A549 (cell line): Measurements from ENCODE around the gene MST1. TPM values are rescaled to one million over a fixed set of nuclear protein-coding genes. Genes with fewer than 3 reads are reported as not detected.

Experiments used
- ATAC-seq, 2 experiments: fragments of 200-7000 bp in 1 of 2; fragments of >200 bp in 1 of 2; cut with Nextera tagmentation in 1 of 2; cut with Tn5 transposase in 1 of 2; 3 replicates each; pipeline versions ENCODE4 v1.8.0 to v1.9.1; 2018 to 2020; ENCODE audit warnings: mild to moderate bottlenecking in 1 of 2, moderate library complexity in 1 of 2
- CTCF ChIA-PET: fragments of 300-600 bp; sonication (Branson Sonifier 250); formaldehyde crosslinking; extraction: SDS; loops from one replicate; lab custom pipeline; 2021; ENCODE audit warnings: antibody characterized with exemption, inconsistent platforms; lab: Yijun Ruan, JAX
- POLR2A ChIA-PET: fragments of 350-600 bp; formaldehyde crosslinking; extraction: SDS; loops from one replicate; lab custom pipeline; 2021; ENCODE audit warnings: antibody characterized with exemption, inconsistent platforms; lab: Yijun Ruan, JAX
- DNase-seq, 2 experiments: peaks; one replicate each; pipeline versions ENCODE4 v3.0.0 to v3.0.0-alpha.2; 2011 to 2016; ENCODE audit warnings: low read depth in 1 of 2, low spot score in 1 of 2
- FAIRE-seq: peaks from 2 replicates; lab custom pipeline; 2011; peaks lifted over from hg19 to GRCh38; lab: Jason Lieb, UNC
- H3K27ac ChIP-seq, 2 experiments: fragments of >200 bp; sonication (Bioruptor Twin); formaldehyde crosslinking; 3 replicates each; pipeline ENCODE4 v1.5.1; 2016 to 2017
- H3K4me1 ChIP-seq: fragments of >200 bp; sonication (Bioruptor Twin); formaldehyde crosslinking; 3 replicates; pipeline ENCODE4 v1.6.1; 2016
- H3K4me2 ChIP-seq: fragments of >200 bp; sonication (Bioruptor Twin); formaldehyde crosslinking; 3 replicates; pipeline ENCODE4 v1.6.1; 2016
- H3K4me3 ChIP-seq: fragments of >200 bp; sonication (Bioruptor Twin); formaldehyde crosslinking; 3 replicates; pipeline ENCODE4 v1.5.1; 2016
- H3K9me3 ChIP-seq: fragments of >200 bp; sonication (Bioruptor Twin); formaldehyde crosslinking; 3 replicates; pipeline ENCODE4 v1.6.1; 2016
- BHLHE40 ChIP-seq: IDR thresholded peaks from 2 replicates; pipeline ENCODE4 v1.6.1; 2012; ENCODE audit warnings: low read depth, low read length, inconsistent platforms
- CBX2 ChIP-seq: fragments of 200-600 bp; sonication (generic); IDR thresholded peaks from 2 replicates; pipeline ENCODE4 v1.6.1; 2016; ENCODE audit warnings: low read depth, mild to moderate bottlenecking, borderline replicate concordance
- EHMT2 ChIP-seq: fragments of 200-600 bp; sonication (generic); IDR thresholded peaks from 2 replicates; pipeline ENCODE4 v1.6.1; 2016; ENCODE audit warnings: antibody characterized with exemption, low read depth, mild to moderate bottlenecking, moderate library complexity
- FOSB ChIP-seq: fragments of 250-450 bp; sonication (Bioruptor Pico); IDR thresholded peaks from 2 replicates; pipeline ENCODE4 v1.5.0; 2020; ENCODE audit warnings: mild to moderate bottlenecking, moderate library complexity
- FOSL2 ChIP-seq, 2 experiments: fragments of 450-650 bp in 1 of 2; fragments of >200 bp in 1 of 2; sonication (Bioruptor Twin) in 1 of 2; formaldehyde crosslinking; IDR thresholded peaks; 2 replicates each; pipeline versions ENCODE4 v1.5.0 to v1.6.1; 2016 to 2020; ENCODE audit warnings: mild to moderate bottlenecking in 1 of 2, moderate library complexity in 1 of 2
- FOXS1 ChIP-seq: fragments of 250-450 bp; sonication (Bioruptor Pico); IDR thresholded peaks from 2 replicates; pipeline ENCODE4 v1.5.0; 2020; ENCODE audit warnings: mild to moderate bottlenecking, moderate library complexity
- HOXB13 ChIP-seq: fragments of 250-450 bp; sonication (Bioruptor Pico); IDR thresholded peaks from 2 replicates; pipeline ENCODE4 v1.5.0; 2020; ENCODE audit warnings: low read depth, mild to moderate bottlenecking, moderate library complexity
- HOXB5 ChIP-seq: fragments of 250-450 bp; sonication (Bioruptor Pico); IDR thresholded peaks from 2 replicates; pipeline ENCODE4 v1.5.0; 2020; ENCODE audit warnings: mild to moderate bottlenecking, moderate library complexity
- JUNB ChIP-seq: fragments of >200 bp; sonication (Bioruptor Twin); formaldehyde crosslinking; IDR thresholded peaks from 2 replicates; pipeline ENCODE4 v1.6.1; 2016
- MAZ ChIP-seq: fragments of 150-350 bp; IDR thresholded peaks from 2 replicates; pipeline ENCODE4 v1.6.1; 2014; ENCODE audit warnings: antibody characterized with exemption, low read depth, low read length, borderline replicate concordance
- MYC ChIP-seq: IDR thresholded peaks from 2 replicates; pipeline ENCODE4 v1.6.1; 2012; ENCODE audit warnings: mild to moderate bottlenecking, inconsistent platforms, low read length, improper control_type of control experiment, borderline replicate concordance
- POLR2A ChIP-seq: IDR thresholded peaks from 2 replicates; pipeline ENCODE4 v1.6.1; 2012; ENCODE audit warnings: mild to moderate bottlenecking, low read length
- REST ChIP-seq: fragments of 200-600 bp; sonication (generic); IDR thresholded peaks from 2 replicates; pipeline ENCODE4 v1.6.1; 2016; ENCODE audit warnings: antibody characterized with exemption, mild to moderate bottlenecking, moderate library complexity
- RFX5 ChIP-seq: fragments of 450-650 bp; IDR thresholded peaks from 2 replicates; pipeline ENCODE4 v1.7.1; 2014; ENCODE audit warnings: antibody characterized with exemption, mild to moderate bottlenecking, moderate library complexity
- RNF2 ChIP-seq: fragments of 200-600 bp; sonication (generic); IDR thresholded peaks from 2 replicates; pipeline ENCODE4 v1.6.1; 2016; ENCODE audit warnings: low read depth, mild to moderate bottlenecking, antibody characterized with exemption, moderate library complexity, borderline replicate concordance
- SREBF2 ChIP-seq: fragments of 450-650 bp; IDR thresholded peaks from 2 replicates; pipeline ENCODE4 v1.6.1; 2014; ENCODE audit warnings: mild to moderate bottlenecking, moderate library complexity
- TP53 ChIP-seq: fragments of 250-450 bp; sonication (Bioruptor Pico); IDR thresholded peaks from 2 replicates; pipeline ENCODE4 v1.5.0; 2021; ENCODE audit warnings: mild to moderate bottlenecking, moderate library complexity
- ZFP36 ChIP-seq: fragments of 450-650 bp; IDR thresholded peaks from 2 replicates; pipeline ENCODE4 v1.6.1; 2014; ENCODE audit warnings: borderline replicate concordance; ENCODE audit not compliant: partially characterized antibody
- WGBS: methylation state at CpG from one replicate; pipeline ENCODE4 v1.1.6; 2017; ENCODE audit errors: missing lambda C conversion rate; 5-methylcytosine and 5-hydroxymethylcytosine counted together
- polyA plus RNA-seq, 4 experiments: library from polyadenylated mRNA; depleted of rRNA in 3 of 4; stranded (reverse); fragments of >200 nt; fragmentation: RNase III in 1 of 4; extraction: RNeasy Plus Mini Kit Qiagen cat#74134 plus additional on column Dnase treatment in 1 of 4; gene quantifications; 2 replicates in 3 of 4; 3 replicates in 1 of 4; pipeline ENCODE4 v1.2.3, GENCODE V29; 2011 to 2017
- TF ChIP-seq, protein P1 (sequence below): fragments of 250-450 bp; sonication (Bioruptor Pico); IDR thresholded peaks from 2 replicates; pipeline ENCODE4 v1.5.0; 2020; ENCODE audit warnings: low read depth, mild to moderate bottlenecking, moderate library complexity

Gene MST1
- polyA plus RNA-seq, 2 of the 4 experiments (the other 2 are of a cell fraction), result 3.6 to 4.9 TPM

GRCh38 chr3:49655731-49656285, 33.5 kb downstream of the MST1 start (continued):
- TF ChIP-seq REST (no peak), FOXS1 (CRISPR knock-in tag) (no peak)
- TF ChIP-seq, all 56 proteins: peak for 0

DNA sequence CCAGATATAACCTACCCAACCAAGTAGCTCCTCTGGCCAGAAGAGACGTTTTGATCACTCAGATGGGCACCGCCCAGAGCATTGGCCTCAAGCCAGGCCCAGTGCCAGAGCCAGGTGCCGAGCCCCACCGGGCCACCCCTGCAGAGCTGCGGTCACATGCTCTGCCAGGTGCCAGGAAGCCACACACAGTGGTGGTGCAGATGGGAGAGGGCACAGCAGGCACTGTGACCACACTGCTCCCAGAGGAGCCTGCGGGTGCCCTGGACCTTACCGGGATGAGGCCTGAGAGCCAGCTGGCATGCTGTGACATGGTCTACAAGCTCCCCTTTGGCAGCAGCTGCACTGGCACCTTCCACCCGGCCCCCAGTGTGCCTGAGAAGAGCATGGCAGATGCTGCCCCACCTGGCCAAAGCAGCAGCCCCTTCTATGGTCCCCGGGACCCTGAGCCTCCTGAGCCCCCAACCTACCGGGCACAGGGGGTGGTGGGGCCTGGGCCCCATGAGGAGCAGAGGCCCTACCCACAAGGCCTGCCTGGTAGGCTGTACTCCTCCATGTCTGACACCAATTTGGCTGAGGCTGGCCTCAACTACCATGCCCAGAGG, 34.2 kb downstream of the MST1 start:
- Histone ChIP-seq H3K27ac (no peak overlapping the region), H3K4me2 (no peak overlapping the region), H3K9me3 (no peaks in the 10 kb centered on the region), H3K4me1 (no peaks in the 10 kb centered on the region), H3K4me3 (no peak overlapping the region)
- no peak for TF ChIP-seq MYC
- no peak for TF ChIP-seq RFX5
- TF ChIP-seq BHLHE40, result no peak
- no peak for TF ChIP-seq TP53 (CRISPR knock-in tag)
- no peak for TF ChIP-seq CBX2
- TF ChIP-seq RNF2, result no peak
- TF ChIP-seq MAZ, result no peak
- no peak for TF ChIP-seq HOXB5 (CRISPR knock-in tag)
- no peak for TF ChIP-seq ZFP36
- no peak for TF ChIP-seq EHMT2
- no peak for TF ChIP-seq SREBF2
- no peak for TF ChIP-seq JUNB
- no peak for TF ChIP-seq HOXB13 (CRISPR knock-in tag)
- no peak for TF ChIP-seq FOSL2 (IDR thresholded peaks at IDR 0.05)
- TF ChIP-seq FOSL2 (CRISPR knock-in tag; IDR thresholded peaks at IDR 0.05), result no peak
- 40% methylated on average over 1 of the region's 10 CpGs for WGBS
- FAIRE-seq (no peak), ATAC-seq (no peak), DNase-seq (no peak)
- POLR2A ChIA-PET, result no interaction called here
- CTCF ChIA-PET, result interaction anchor here (2.2 to 4.3 kb wide), 2 partner anchors 16 to 116 kb away, joined by 7 to 20 read pairs; no protein-coding TSS in a partner anchor

- WGBS, result 64% methylated on average over 5 of the region's 17 CpGs
- CTCF ChIA-PET, result interaction anchor here (2.2 kb wide), 1 partner anchor 17 kb away, joined by 7 read pairs; no protein-coding TSS in a partner anchor
- POLR2A ChIA-PET, result no interaction called here
- Histone ChIP-seq H3K4me3 (no peak overlapping the region), H3K4me2 (no peak overlapping the region), H3K27ac (no peak overlapping the region), H3K9me3 (no peaks in the 10 kb centered on the region), H3K4me1 (no peaks in the 10 kb centered on the region)
- no peak for FAIRE-seq
- no peak for DNase-seq
- no peak for TF ChIP-seq POLR2A
- TF ChIP-seq, protein P1, sequence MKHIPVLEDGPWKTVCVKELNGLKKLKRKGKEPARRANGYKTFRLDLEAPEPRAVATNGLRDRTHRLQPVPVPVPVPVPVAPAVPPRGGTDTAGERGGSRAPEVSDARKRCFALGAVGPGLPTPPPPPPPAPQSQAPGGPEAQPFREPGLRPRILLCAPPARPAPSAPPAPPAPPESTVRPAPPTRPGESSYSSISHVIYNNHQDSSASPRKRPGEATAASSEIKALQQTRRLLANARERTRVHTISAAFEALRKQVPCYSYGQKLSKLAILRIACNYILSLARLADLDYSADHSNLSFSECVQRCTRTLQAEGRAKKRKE (CRISPR knock-in tag), result no peak
- no peak for TF ChIP-seq FOSB (CRISPR knock-in tag)
- TF ChIP-seq ZFP36, result no peak
- no peak for ATAC-seq
These were observed 35.0 kb downstream of the MST1 start for GRCh38 chr3:49654176-49654825.
